ENCODE results near the gene MFNG. TPM values are rescaled to one million over a fixed set of nuclear protein-coding genes. Genes with fewer than 3 reads are reported as not detected.

Gene MFNG
- total and polyA plus RNA-seq, 2 donors (not counting 1 experiment from before 2014, with no cell fraction given), result 95.9 to 125 TPM

DNA sequence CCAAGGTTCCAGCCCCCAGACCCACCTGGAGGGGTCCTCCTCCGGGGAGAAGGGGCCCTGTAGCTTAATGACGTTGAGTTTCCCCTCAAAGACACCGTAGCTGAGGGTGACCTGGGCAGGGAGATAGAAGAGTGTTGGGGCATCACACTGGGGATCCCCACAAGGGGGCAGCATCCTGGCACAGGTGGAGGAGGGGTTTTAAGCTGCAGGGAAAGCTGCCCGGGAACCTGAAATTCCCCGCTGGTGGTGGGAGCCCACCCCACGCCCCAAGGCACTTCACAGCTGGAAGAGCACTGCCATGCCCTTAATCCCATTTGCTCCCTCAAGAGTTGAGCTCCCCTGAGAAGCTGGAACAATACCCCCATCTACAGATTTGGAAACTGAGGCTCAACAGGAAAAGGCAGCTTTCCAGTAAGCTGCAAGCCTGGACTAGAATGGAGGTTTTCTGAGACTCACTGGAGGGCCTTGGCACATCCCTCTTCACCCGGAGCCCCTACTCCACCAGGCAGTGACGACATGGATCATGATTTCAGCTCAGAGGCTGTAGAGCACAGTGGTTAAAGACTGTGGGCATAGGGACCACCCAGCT is 13.7 kb downstream of the MFNG start:
- intact Hi-C loops (cut with micrococcal nuclease), result loop anchor here (1.0 kb wide), 2 partner anchors 14 to 95 kb away; partner anchors contain the start of gene MFNG
- Histone ChIP-seq H4K20me1 (ENCODE audit: control insufficient read depth, insufficient read depth, low read length, poor library complexity, severe bottlenecking) (peaks cover 53% of the 10 kb centered on the region), H3K4me1 (ENCODE audit: control insufficient read depth in 2 of 2, insufficient read depth in 2 of 2, low read length in 2 of 2) (no peaks in the 10 kb centered on the region), H3K36me3 (replicated peaks in 1 of 2; ENCODE audit: control extremely low read depth in 1 of 2, control insufficient read depth in 1 of 2, extremely low read depth in 1 of 2, insufficient read depth in 2 of 2, low read length in 1 of 2) (peaks cover 3 to 67% of the 10 kb centered on the region in 2 experiments), H3K9ac (ENCODE audit: low read length) (no peak overlapping the region), H3K9me3 (ENCODE audit: control extremely low read depth in 1 of 3, control insufficient read depth in 2 of 3, insufficient read depth in 1 of 3, low read length in 2 of 3) (peaks cover 0 to 5% (median 0%) of the 10 kb centered on the region in 3 donors), H3K79me2 (ENCODE audit: control insufficient read depth, insufficient read depth, low read length) (no peaks in the 10 kb centered on the region), H2AFZ (ENCODE audit: insufficient read depth, low read depth, low read length, poor library complexity, severe bottlenecking) (no peak overlapping the region), H3K27ac (ENCODE audit: low read length in 2 of 2) (no peak overlapping the region), H3K4me3 (ENCODE audit: control extremely low read depth in 1 of 5, extremely low read depth in 1 of 5, insufficient read depth in 1 of 5, low read depth in 2 of 5, low read length in 4 of 5) (no peak overlapping the region), H3K27me3 (replicated peaks in 1 of 4; ENCODE audit: control extremely low read depth in 1 of 4, control insufficient read depth in 3 of 4, insufficient read depth in 4 of 4, low read length in 3 of 4) (no peaks in the 10 kb centered on the region), H3K4me2 (replicated peaks; ENCODE audit: low read depth, low read length, poor library complexity, severe bottlenecking) (no peak overlapping the region)
- Mint-ChIP-seq H3K27me3 (no peaks in the 10 kb centered on the region), H3K4me3 (no peak overlapping the region), H3K4me1 (peaks cover 10% of the 10 kb centered on the region), H3K27ac (no peak overlapping the region), H3K9me3 (ENCODE audit: insufficient read depth) (no peaks in the 10 kb centered on the region)
- ChIA-PET POLR2A (interaction anchor here (0.9 to 1.5 kb wide), 4 partner anchors 14 to 26 kb away, joined by 3 to 5 read pairs (median 3); partner anchors contain the start of gene MFNG), CTCF (interaction anchor here (0.8 to 5.4 kb wide), 24 partner anchors 8 to 524 kb away, joined by 3 to 103 read pairs (median 4); partner anchors contain the start of genes LGALS2 and MFNG)
- DNase-seq (peak; percentile 53), ATAC-seq (ENCODE audit: low read depth) (no peak)
- no peak for TF ChIP-seq EZH2 (IDR thresholded peaks at IDR 0.05; ENCODE audit: borderline replicate concordance, insufficient read depth, low read depth, low read length, poor library complexity, severe bottlenecking)
- TF ChIP-seq, protein P1, sequence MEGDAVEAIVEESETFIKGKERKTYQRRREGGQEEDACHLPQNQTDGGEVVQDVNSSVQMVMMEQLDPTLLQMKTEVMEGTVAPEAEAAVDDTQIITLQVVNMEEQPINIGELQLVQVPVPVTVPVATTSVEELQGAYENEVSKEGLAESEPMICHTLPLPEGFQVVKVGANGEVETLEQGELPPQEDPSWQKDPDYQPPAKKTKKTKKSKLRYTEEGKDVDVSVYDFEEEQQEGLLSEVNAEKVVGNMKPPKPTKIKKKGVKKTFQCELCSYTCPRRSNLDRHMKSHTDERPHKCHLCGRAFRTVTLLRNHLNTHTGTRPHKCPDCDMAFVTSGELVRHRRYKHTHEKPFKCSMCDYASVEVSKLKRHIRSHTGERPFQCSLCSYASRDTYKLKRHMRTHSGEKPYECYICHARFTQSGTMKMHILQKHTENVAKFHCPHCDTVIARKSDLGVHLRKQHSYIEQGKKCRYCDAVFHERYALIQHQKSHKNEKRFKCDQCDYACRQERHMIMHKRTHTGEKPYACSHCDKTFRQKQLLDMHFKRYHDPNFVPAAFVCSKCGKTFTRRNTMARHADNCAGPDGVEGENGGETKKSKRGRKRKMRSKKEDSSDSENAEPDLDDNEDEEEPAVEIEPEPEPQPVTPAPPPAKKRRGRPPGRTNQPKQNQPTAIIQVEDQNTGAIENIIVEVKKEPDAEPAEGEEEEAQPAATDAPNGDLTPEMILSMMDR (IDR thresholded peaks at IDR 0.05), result peak; percentile 60
- 86% methylated on average over 6 of the region's 8 CpGs for WGBS (ENCODE audit: insufficient coverage)

Data from B cell (primary cell).